Endothelial cell of umbilical vein (primary cell): ENCODE measurements around the gene GMEB2. TPM values are rescaled to one million over a fixed set of nuclear protein-coding genes. Genes with fewer than 3 reads are reported as not detected.

Experiments
- BruUV-seq: library from RNA; stranded (reverse); fragments of 400-500 nt; replicated peaks from 2 replicates; lab custom pipeline; 2021; lab: Mats Ljungman, UMichigan
- CTCF ChIA-PET: fragments of 300-600, 350-600 bp; sonication (Branson Sonifier 250); formaldehyde crosslinking; loops from one replicate; lab custom pipeline; 2021; ENCODE audit warnings: antibody characterized with exemption, inconsistent platforms; lab: Charles Lee
- POLR2A ChIA-PET: fragments of 300-600, 350-600 bp; sonication (Branson Sonifier 250); formaldehyde crosslinking; loops from one replicate; lab custom pipeline; 2021; ENCODE audit warnings: antibody characterized with exemption, inconsistent platforms; lab: Charles Lee
- DNase-seq: peaks from one replicate; pipeline ENCODE4 v3.0.0-alpha.2; 2011; ENCODE audit warnings: low read depth, low spot score
- FAIRE-seq: peaks from 2 replicates; lab custom pipeline; 2011; peaks lifted over from hg19 to GRCh38; lab: Jason Lieb, UNC
- H2AFZ ChIP-seq: 2 replicates; pipeline ENCODE4 v1.6.0; 2012; ENCODE audit warnings: low read depth, low read length, control low read depth, inconsistent platforms
- H3K27ac ChIP-seq: 2 replicates; pipeline ENCODE4 v1.5.1; 2011; ENCODE audit warnings: low read depth, mild to moderate bottlenecking, control low read depth, low read length, moderate library complexity; ENCODE audit not compliant: insufficient read depth
- H3K27me3 ChIP-seq, 2 experiments: 2 replicates each; pipeline versions ENCODE4 v1.6.0 to v1.6.1; 2011; ENCODE audit warnings: low read length in 2 of 2, mixed read lengths in 1 of 2; ENCODE audit not compliant: control insufficient read depth in 2 of 2, insufficient read depth in 2 of 2
- H3K36me3 ChIP-seq, 2 experiments: 2 replicates in 1 of 2; 3 replicates in 1 of 2; pipeline ENCODE4 v1.5.1; 2011; ENCODE audit warnings: low read length in 2 of 2, mild to moderate bottlenecking in 1 of 2, moderate library complexity in 1 of 2; ENCODE audit not compliant: control insufficient read depth in 2 of 2, insufficient read depth in 2 of 2; ENCODE audit errors: extremely low read depth in 1 of 2
- H3K4me1 ChIP-seq: 3 replicates; pipeline ENCODE4 v1.5.1; 2011; ENCODE audit warnings: mild to moderate bottlenecking, low read length; ENCODE audit not compliant: control insufficient read depth, insufficient read depth; ENCODE audit errors: extremely low read depth
- H3K4me2 ChIP-seq: 2 replicates; pipeline ENCODE4 v1.6.1; 2011; ENCODE audit warnings: low read length, control low read depth, mixed read lengths; ENCODE audit not compliant: insufficient read depth
- H3K4me3 ChIP-seq, 3 experiments: fragments of 200-600 bp in 1 of 3; sonication (generic), shearing (Covaris generic) in 1 of 3; replicated peaks in 1 of 3; 2 replicates each; pipeline ENCODE4 v1.5.1; 2011 to 2016; ENCODE audit warnings: control low read depth in 3 of 3, low read length in 3 of 3, mild to moderate bottlenecking in 2 of 3, inconsistent platforms in 1 of 3, low read depth in 1 of 3, moderate library complexity in 1 of 3; ENCODE audit not compliant: insufficient read depth in 1 of 3
- H3K79me2 ChIP-seq: 2 replicates; pipeline ENCODE4 v1.6.0; 2012; ENCODE audit warnings: low read length, inconsistent platforms; ENCODE audit not compliant: control insufficient read depth, insufficient read depth
- H3K9ac ChIP-seq: replicated peaks from 2 replicates; pipeline ENCODE3; 2011; ENCODE audit warnings: low read length, control low read depth; ENCODE audit not compliant: insufficient read depth; ENCODE audit errors: extremely low read depth
- H3K9me1 ChIP-seq: replicated peaks from 3 replicates; pipeline ENCODE4 v1.6.0; 2011; ENCODE audit warnings: mild to moderate bottlenecking, low read length; ENCODE audit not compliant: control insufficient read depth, insufficient read depth; ENCODE audit errors: extremely low read depth
- H3K9me3 ChIP-seq: replicated peaks from 2 replicates; pipeline ENCODE4 v1.5.1; 2012; ENCODE audit warnings: low read length, inconsistent platforms; ENCODE audit not compliant: control insufficient read depth, insufficient read depth
- H4K20me1 ChIP-seq: replicated peaks from 2 replicates; pipeline ENCODE3; 2011; ENCODE audit warnings: mild to moderate bottlenecking, low read length; ENCODE audit not compliant: control insufficient read depth, insufficient read depth; ENCODE audit errors: extremely low read depth
- CTCF ChIP-seq, 2 donors: IDR thresholded peaks; 1 replicate in 1 of 2; 2 replicates in 1 of 2; pipeline ENCODE4 v1.5.1; 2011; ENCODE audit warnings: low read length in 2 of 2, mild to moderate bottlenecking in 2 of 2, moderate library complexity in 2 of 2, control low read depth in 1 of 2, inconsistent platforms in 1 of 2, low read depth in 1 of 2; ENCODE audit not compliant: insufficient read depth in 1 of 2; ENCODE audit errors: extremely low read depth in 1 of 2
- EZH2 ChIP-seq: IDR thresholded peaks from 2 replicates; pipeline ENCODE4 v1.6.1; 2012; ENCODE audit warnings: borderline replicate concordance, low read depth, mild to moderate bottlenecking, moderate library complexity, low read length, inconsistent platforms; ENCODE audit not compliant: severe bottlenecking
- FOS ChIP-seq: IDR thresholded peaks from 2 replicates; pipeline ENCODE4 v1.6.1; 2011; ENCODE audit warnings: mild to moderate bottlenecking, low read length, moderate library complexity, borderline replicate concordance; ENCODE audit not compliant: insufficient read depth
- GATA2 ChIP-seq: IDR thresholded peaks from 2 replicates; pipeline ENCODE4 v1.7.0; 2011; ENCODE audit warnings: low read depth, mild to moderate bottlenecking, moderate library complexity, mixed read lengths, low read length; ENCODE audit not compliant: insufficient read length, insufficient read depth
- JUN ChIP-seq: IDR thresholded peaks from 2 replicates; pipeline ENCODE4 v1.6.1; 2011; ENCODE audit warnings: borderline replicate concordance, low read depth; ENCODE audit not compliant: insufficient read length, insufficient read depth
- MAX ChIP-seq: IDR thresholded peaks from 2 replicates; pipeline ENCODE4 v1.6.1; 2011; ENCODE audit not compliant: insufficient read depth, insufficient read length
- MYC ChIP-seq: IDR thresholded peaks from one replicate; pipeline ENCODE4 v1.6.1; 2011; ENCODE audit warnings: mild to moderate bottlenecking, low read depth, low read length
- POLR2A ChIP-seq: IDR thresholded peaks from 2 replicates; pipeline ENCODE4 v1.6.1; 2012; ENCODE audit warnings: low read depth, mild to moderate bottlenecking, control low read depth, low read length
- POLR2AphosphoS5 ChIP-seq: IDR thresholded peaks from 2 replicates; pipeline ENCODE4 v1.6.1; 2012; ENCODE audit warnings: low read depth, mild to moderate bottlenecking, control low read depth, low read length, moderate library complexity; ENCODE audit not compliant: insufficient read depth
- dilution Hi-C: fragments of 300-500 bp; cut with MboI; formaldehyde crosslinking; loops from one replicate; pipeline ENCODE4 v1.15.0; 2019; ENCODE audit warnings: low sequenced_read_pairs; ENCODE audit not compliant: extremely low pct_ligation_motif_present
- intact Hi-C: fragments of 100-400 bp; cut with micrococcal nuclease; formaldehyde crosslinking; loops from one replicate; pipeline ENCODE4 v1.10.0; 2022
- polyA plus RNA-seq, 4 experiments: library from polyadenylated mRNA; depleted of rRNA in 3 of 4; stranded (reverse) in 3 of 4; unstranded in 1 of 4; fragments of >200 nt; gene quantifications; 2 replicates each; pipeline versions ENCODE4 v1.2.1 to v1.2.3, GENCODE V29; 2011 to 2012; ENCODE audit warnings: missing spikeins in 1 of 4
- total RNA-seq: library from RNA; stranded (reverse); gene quantifications from 2 replicates; pipeline ENCODE4 v1.2.3, GENCODE V29; 2021

GMEB2 gene
- total and polyA plus RNA-seq, 2 donors (not counting 3 experiments of a cell fraction or from before 2014, with no cell fraction given): 12.7 to 14.1 TPM

GRCh38 chr20:63655249-63655648 is 28.3 kb upstream of the GMEB2 start:
- Histone ChIP-seq H3K79me2 (peaks cover 8% of the 10 kb centered on the region), H3K36me3 (no peaks in the 10 kb centered on the region), H3K9ac (no peak overlapping the region), H3K9me1 (no peaks in the 10 kb centered on the region), H3K9me3 (no peaks in the 10 kb centered on the region), H3K4me2 (no peak overlapping the region), H2AFZ (no peak overlapping the region), H3K4me1 (peaks cover 16% of the 10 kb centered on the region), H4K20me1 (no peaks in the 10 kb centered on the region), H3K27ac (no peak overlapping the region), H3K4me3 (no peak overlapping the region), H3K27me3 (peaks cover 1 to 11% of the 10 kb centered on the region in 2 experiments)
- DNase-seq (no peak), FAIRE-seq (no peak)
- POLR2A ChIA-PET: no interaction called here
- dilution Hi-C loops: no loop called here
- TF ChIP-seq MYC (no peak), MAX (no peak), CTCF (IDR thresholded peaks at IDR 0.05; ENCODE audit: extremely low read depth in 1 of 2, insufficient read depth in 1 of 2, low read depth in 1 of 2, low read length in 2 of 2) (no peak), FOS (no peak), JUN (no peak), POLR2AphosphoS5 (no peak), GATA2 (no peak), EZH2 (no peak), POLR2A (no peak)
- CTCF ChIA-PET: no interaction called here
- intact Hi-C loops: no loop called here
- BruUV-seq: no TSS peak
